Endodermal cell (in vitro differentiated cells): ENCODE measurements around the gene PTPRT. TPM values are rescaled to one million over a fixed set of nuclear protein-coding genes. Genes with fewer than 3 reads are reported as not detected.

Experiments
- DNase-seq: peaks from one replicate; pipeline ENCODE4 v3.0.0-alpha.2; 2017
- H3K27ac ChIP-seq: 2 replicates; pipeline ENCODE4 v1.5.1; 2013; ENCODE audit warnings: mild to moderate bottlenecking, low read depth, low read length, moderate library complexity
- H3K27me3 ChIP-seq: 2 replicates; pipeline ENCODE4 v1.6.1; 2013; ENCODE audit warnings: mild to moderate bottlenecking, low read length, moderate library complexity; ENCODE audit not compliant: insufficient read depth, control insufficient read depth, poor library complexity, severe bottlenecking
- H3K36me3 ChIP-seq: 2 replicates; pipeline ENCODE4 v1.7.0; 2013; ENCODE audit warnings: mild to moderate bottlenecking, low read length, moderate library complexity; ENCODE audit not compliant: control insufficient read depth, insufficient read depth
- H3K4me1 ChIP-seq: one replicate; pipeline ENCODE4 v1.7.0; 2013; ENCODE audit warnings: low read length; ENCODE audit not compliant: control insufficient read depth, insufficient read depth
- H3K4me3 ChIP-seq: 2 replicates; pipeline ENCODE4 v1.5.1; 2013; ENCODE audit warnings: mild to moderate bottlenecking, low read length, moderate library complexity
- H3K9ac ChIP-seq: 2 replicates; pipeline ENCODE4 v1.6.1; 2013; ENCODE audit warnings: mild to moderate bottlenecking, low read length, moderate library complexity; ENCODE audit not compliant: poor library complexity, severe bottlenecking; ENCODE audit errors: extremely low read depth
- H3K9me3 ChIP-seq: 2 replicates; pipeline ENCODE4 v1.6.1; 2013; ENCODE audit warnings: mild to moderate bottlenecking, low read length, moderate library complexity; ENCODE audit not compliant: control insufficient read depth
- H3K27ac Mint-ChIP-seq: 2 replicates; pipeline ENCODE4 v1.8.0; 2020; ENCODE audit warnings: mixed read lengths
- H3K27me3 Mint-ChIP-seq: 2 replicates; pipeline ENCODE4 v1.8.0; 2021; ENCODE audit warnings: mild to moderate bottlenecking, mixed read lengths; ENCODE audit not compliant: insufficient read depth
- H3K36me3 Mint-ChIP-seq: 2 replicates; pipeline ENCODE4 v1.8.0; 2020; ENCODE audit warnings: low read depth, mixed read lengths
- H3K4me1 Mint-ChIP-seq: 2 replicates; pipeline ENCODE4 v1.8.0; 2020; ENCODE audit warnings: mixed read lengths
- H3K4me3 Mint-ChIP-seq: 2 replicates; pipeline ENCODE4 v1.8.0; 2020; ENCODE audit warnings: mild to moderate bottlenecking, moderate library complexity, mixed read lengths
- H3K9me3 Mint-ChIP-seq: 2 replicates; pipeline ENCODE4 v1.8.0; 2020; ENCODE audit warnings: mild to moderate bottlenecking, mixed read lengths
- CTCF ChIP-seq: fragments of 200-600 bp; sonication (generic); conservative IDR thresholded peaks from 2 replicates; pipeline ENCODE4 v1.5.0; 2021; ENCODE audit warnings: antibody characterized with exemption, mild to moderate bottlenecking
- WGBS, 2 experiments: methylation state at CpG; one replicate each; pipeline versions ENCODE4 v1.1.5 to v1.1.7; 2013; ENCODE audit warnings: missing lambda C conversion rate in 2 of 2, mixed read lengths in 1 of 2; ENCODE audit not compliant: insufficient coverage in 1 of 2, insufficient read length in 1 of 2; 5-methylcytosine and 5-hydroxymethylcytosine counted together
- total RNA-seq, 2 donors: library from RNA; stranded (reverse); fragmentation: NEBNext Ultra II Directional in 1 of 2; extraction: Animal tissue kit (Norgen Biotek cat#: 25700) in 1 of 2; gene quantifications; 2 replicates in 1 of 2; 3 replicates in 1 of 2; pipeline ENCODE4 v1.2.1, GENCODE V29; 2021

The PTPRT gene
- total RNA-seq, 2 donors from 2014 or later = 2.3 to 2.7 TPM

GRCh38 chr20:43237651-43238168 lies 48.0 kb upstream of the PTPRT start:
- Histone ChIP-seq H3K9ac (no peak overlapping the region), H3K9me3 (no peaks in the 10 kb centered on the region), H3K27me3 (no peaks in the 10 kb centered on the region), H3K4me3 (no peak overlapping the region), H3K4me1 (no peaks in the 10 kb centered on the region), H3K36me3 (no peaks in the 10 kb centered on the region), H3K27ac (no peak overlapping the region)
- Mint-ChIP-seq H3K36me3 (no peaks in the 10 kb centered on the region), H3K4me1 (peaks cover 16% of the 10 kb centered on the region), H3K4me3 (no peak overlapping the region), H3K9me3 (peaks cover 4% of the 10 kb centered on the region), H3K27me3 (peaks cover 15% of the 10 kb centered on the region), H3K27ac (no peak overlapping the region)
- no peak for DNase-seq
- whole genome bisulfite sequencing, 2 experiments = 92 to 100% methylated on average over 1 to 4 of the region's 4 CpGs
- TF ChIP-seq CTCF = no peak

- H3K36me3 Mint-ChIP-seq = no peaks in the 10 kb centered on the region
- H3K27ac Mint-ChIP-seq = no peak overlapping the region
- peaks cover 22% of the 10 kb centered on the region for H3K4me1 Mint-ChIP-seq
- no peaks in the 10 kb centered on the region for H3K9me3 ChIP-seq
- peaks cover 14% of the 10 kb centered on the region for H3K27me3 Mint-ChIP-seq
- H3K4me3 Mint-ChIP-seq = no peak overlapping the region
- H3K27me3 ChIP-seq = no peaks in the 10 kb centered on the region
- no peaks in the 10 kb centered on the region for H3K36me3 ChIP-seq
- WGBS, 2 experiments = 93 to 100% methylated on average over 2 of the region's 2 CpGs
- no peak overlapping the region for H3K27ac ChIP-seq
- H3K9ac ChIP-seq = no peak overlapping the region
- H3K4me1 ChIP-seq = no peaks in the 10 kb centered on the region
- TF ChIP-seq CTCF = no peak
- no peak for DNase-seq
- H3K9me3 Mint-ChIP-seq = peaks cover 4% of the 10 kb centered on the region
- H3K4me3 ChIP-seq = no peak overlapping the region
Observed at GRCh38 chr20:43235998-43236397, 46.3 kb upstream of the PTPRT start.

GRCh38 chr20:43231829-43232228 lies 42.1 kb upstream of the PTPRT start:
- peaks cover 9% of the 10 kb centered on the region for H3K4me1 Mint-ChIP-seq
- H3K36me3 Mint-ChIP-seq = no peaks in the 10 kb centered on the region
- H3K27ac ChIP-seq = no peak overlapping the region
- no peak overlapping the region for H3K27ac Mint-ChIP-seq
- WGBS, 2 experiments = 64% methylated on average over 1 of the region's 1 CpG; no CpG with 5 or more reads in 1 of the 2 experiments
- no peaks in the 10 kb centered on the region for H3K27me3 ChIP-seq
- no peak for TF ChIP-seq CTCF
- H3K4me3 ChIP-seq = no peak overlapping the region
- no peak overlapping the region for H3K4me3 Mint-ChIP-seq
- peaks cover 3% of the 10 kb centered on the region for H3K9me3 Mint-ChIP-seq
- no peaks in the 10 kb centered on the region for H3K4me1 ChIP-seq
- no peak overlapping the region for H3K9ac ChIP-seq
- no peaks in the 10 kb centered on the region for H3K36me3 ChIP-seq
- H3K9me3 ChIP-seq = no peaks in the 10 kb centered on the region
- DNase-seq = no peak
- H3K27me3 Mint-ChIP-seq = peaks cover 7% of the 10 kb centered on the region
